ENCODE results near the gene TBC1D7. TPM values are rescaled to one million over a fixed set of nuclear protein-coding genes. Genes with fewer than 3 reads are reported as not detected.

TBC1D7 gene
- total RNA-seq, 1 donor from 2014 or later = 79.5 TPM

DNA sequence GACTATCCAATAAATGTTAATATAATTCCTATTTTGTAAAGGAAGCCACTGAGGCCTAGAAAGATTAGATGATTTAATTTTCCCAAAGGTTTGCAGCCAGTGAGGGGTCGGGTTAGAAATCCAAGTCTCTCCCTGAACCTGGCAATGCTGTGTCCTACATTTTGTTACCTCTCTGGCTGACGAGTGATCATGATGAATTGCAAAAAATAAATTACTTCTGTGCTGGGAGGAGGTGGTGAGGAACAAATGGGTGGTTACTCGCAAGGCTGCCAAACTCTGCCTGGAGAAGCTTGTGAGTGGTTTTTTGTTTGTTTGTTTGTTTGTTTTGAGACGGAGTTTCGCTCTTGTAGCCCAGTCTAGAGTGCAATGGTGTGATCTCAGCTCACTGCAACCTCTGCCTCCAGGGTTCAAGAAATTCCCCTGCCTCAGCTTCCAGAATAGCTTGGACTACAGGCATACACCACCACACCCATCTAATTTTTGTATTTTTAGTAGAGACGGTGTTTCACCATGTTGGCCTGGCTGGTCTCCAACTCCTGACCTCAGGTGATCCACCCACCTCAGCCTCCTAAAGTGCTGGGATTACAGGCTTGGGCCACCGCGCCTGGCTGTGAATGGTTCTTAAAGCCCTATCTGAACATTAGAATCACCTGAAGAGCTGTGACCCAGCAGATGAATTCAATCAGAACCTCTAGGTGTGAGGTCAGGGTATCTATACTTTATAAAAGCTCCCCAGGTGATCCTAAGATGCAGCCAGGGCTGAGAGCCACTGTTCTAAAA is 20.2 kb upstream of the TBC1D7 start:
- TF ChIP-seq CTCF (IDR thresholded peaks at IDR 0.05) = no peak
- no peaks in the 10 kb centered on the region for H3K36me3 ChIP-seq
- intact Hi-C loops (cut with DNase I) = no loop called here
- DNase-seq (ENCODE audit: low spot score in 2 of 2) = no peak
- no peak overlapping the region for H3K4me3 ChIP-seq
- no peak overlapping the region for H3K27ac ChIP-seq
- H3K27me3 ChIP-seq = no peaks in the 10 kb centered on the region
- H3K4me1 ChIP-seq = no peaks in the 10 kb centered on the region
- H3K9me3 ChIP-seq = no peaks in the 10 kb centered on the region

GRCh38 chr6:13346245-13346644 is 17.9 kb upstream of the TBC1D7 start:
- Histone ChIP-seq H3K36me3 (no peaks in the 10 kb centered on the region), H3K9me3 (peaks cover 0 to 8% of the 10 kb centered on the region in 2 donors), H3K4me3 (no peak overlapping the region), H3K4me1 (no peaks in the 10 kb centered on the region), H3K27me3 (no peaks in the 10 kb centered on the region), H3K27ac (no peak overlapping the region)
- DNase-seq (ENCODE audit: low spot score in 2 of 2) = no peak
- no peak for TF ChIP-seq CTCF (IDR thresholded peaks at IDR 0.05)
- intact Hi-C loops (cut with DNase I) = no loop called here

- DNase-seq (ENCODE audit: low spot score in 2 of 2) = no peak
- H3K4me3 ChIP-seq = no peak overlapping the region
- no peaks in the 10 kb centered on the region for H3K4me1 ChIP-seq
- TF ChIP-seq CTCF (IDR thresholded peaks at IDR 0.05) = no peak
- no peaks in the 10 kb centered on the region for H3K27me3 ChIP-seq
- intact Hi-C loops (cut with DNase I) = no loop called here
- no peaks in the 10 kb centered on the region for H3K36me3 ChIP-seq
- H3K9me3 ChIP-seq = peaks cover 0 to 8% of the 10 kb centered on the region in 2 donors
- no peak overlapping the region for H3K27ac ChIP-seq
These were observed 14.2 kb upstream of the TBC1D7 start for GRCh38 chr6:13342414-13343019.

GRCh38 chr6:13339863-13340630 is 11.7 kb upstream of the TBC1D7 start:
- TF ChIP-seq CTCF (IDR thresholded peaks at IDR 0.05) = no peak
- H3K4me1 ChIP-seq = no peaks in the 10 kb centered on the region
- H3K27me3 ChIP-seq = no peaks in the 10 kb centered on the region
- intact Hi-C loops (cut with DNase I) = loop anchor here (5.0 to 10.0 kb wide), 2 partner anchors 72 to 475 kb away; partner anchors contain the start of gene MCUR1
- no peaks in the 10 kb centered on the region for H3K36me3 ChIP-seq
- H3K9me3 ChIP-seq = peaks cover 0 to 8% of the 10 kb centered on the region in 2 donors
- DNase-seq (ENCODE audit: low spot score in 2 of 2) = no peak
- no peak overlapping the region for H3K27ac ChIP-seq
- H3K4me3 ChIP-seq = no peak overlapping the region

GRCh38 chr6:13338038-13338437 is 9.7 kb upstream of the TBC1D7 start:
- H3K27me3 ChIP-seq = no peaks in the 10 kb centered on the region
- no peak for DNase-seq (ENCODE audit: low spot score in 2 of 2)
- H3K4me1 ChIP-seq = no peaks in the 10 kb centered on the region
- no peak for TF ChIP-seq CTCF (IDR thresholded peaks at IDR 0.05)
- no peak overlapping the region for H3K4me3 ChIP-seq
- H3K27ac ChIP-seq = no peak overlapping the region
- H3K9me3 ChIP-seq = peaks cover 0 to 8% of the 10 kb centered on the region in 2 donors
- intact Hi-C loops (cut with DNase I) = loop anchor here (5.0 to 10.0 kb wide), 2 partner anchors 74 to 477 kb away; partner anchors contain the start of gene MCUR1
- no peaks in the 10 kb centered on the region for H3K36me3 ChIP-seq
